Activated effector memory CD4-positive, alpha-beta T cell treated with anti-CD3 and anti-CD28 coated beads, Interleukin-2, amount 50 U/mL, for 16 hours (primary cell): ENCODE results near the gene VPS4A.
A peak's percentile ranks its signal among the peaks of the same experiment; 100 is the strongest.
"Not testable (repeated sequence)": the region's sequence is repeated elsewhere in the genome, so short reads cannot be mapped to it uniquely, and the experiment has no call there.

Experiments
- DNase-seq: peaks from one replicate; pipeline ENCODE4 v3.0.0-alpha.2; 2020

The VPS4A gene

DNA sequence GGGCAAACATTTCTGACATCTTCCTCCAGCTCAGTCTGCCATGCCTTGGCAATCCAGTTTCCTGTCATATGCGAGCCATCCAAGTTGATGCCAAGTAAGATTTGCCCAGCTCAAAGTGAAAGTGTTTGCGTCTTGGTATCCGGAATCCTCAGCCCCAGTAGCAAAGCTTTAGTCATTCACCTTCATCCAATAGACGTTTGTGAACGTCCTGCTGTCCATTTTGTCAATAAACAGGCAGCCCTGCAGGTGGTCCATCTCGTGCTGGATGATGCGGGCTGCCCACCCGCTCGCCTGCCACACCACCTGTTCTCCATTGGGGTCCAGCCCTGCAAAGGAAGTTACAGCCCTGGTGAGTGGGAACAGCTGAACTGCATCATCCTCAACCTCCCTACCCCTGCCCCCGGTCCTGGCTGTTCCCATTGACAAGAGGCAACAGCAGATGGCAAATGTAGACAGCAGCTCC, 17.7 kb downstream of the VPS4A start:
- DNase-seq: peak; percentile 61

DNA sequence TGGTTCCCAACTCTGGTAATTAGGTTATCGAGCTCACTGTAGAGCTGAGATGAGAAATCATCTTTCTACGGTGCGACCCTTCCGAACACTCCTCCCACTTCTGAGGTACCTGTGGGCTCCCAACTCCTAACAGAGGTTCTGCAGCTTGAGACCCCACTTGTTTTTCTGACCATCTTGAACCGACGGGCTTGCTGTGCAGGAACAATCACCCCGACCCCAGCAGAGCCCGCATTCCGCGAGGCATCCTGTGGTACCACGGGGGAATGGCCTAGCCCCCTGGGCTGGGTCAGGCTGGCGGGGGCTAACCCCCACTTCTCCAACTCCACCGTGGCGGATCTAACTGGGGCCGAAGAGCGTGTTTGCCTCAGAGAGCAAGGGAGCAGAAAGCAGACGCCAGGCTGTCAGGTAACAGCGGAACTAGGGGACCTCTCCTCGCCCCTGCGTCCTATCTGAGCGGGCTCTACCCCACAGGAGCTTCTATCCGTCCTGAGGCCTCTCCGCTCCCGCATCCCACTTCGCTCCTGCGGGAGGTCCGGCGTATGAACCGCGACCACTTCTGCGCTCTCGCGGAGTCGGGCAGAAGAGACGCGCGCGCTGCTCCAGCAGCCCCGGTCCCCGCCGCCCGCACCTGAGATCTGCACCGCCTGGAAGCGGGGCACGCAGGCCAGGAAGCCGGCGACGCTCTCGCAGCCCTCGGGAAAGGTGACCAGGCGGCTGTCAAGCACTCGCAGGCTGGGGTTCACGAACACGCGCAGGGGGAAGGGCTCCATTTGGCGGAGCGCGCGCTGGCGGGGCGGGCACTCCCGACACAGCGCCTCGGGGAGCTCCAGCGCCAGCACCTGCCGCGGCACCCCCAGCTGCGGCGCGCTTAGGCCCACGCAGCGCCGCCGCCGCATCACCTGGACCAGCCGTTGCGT, 18.5 kb downstream of the VPS4A start:
- peak; percentile 65 for DNase-seq

DNA sequence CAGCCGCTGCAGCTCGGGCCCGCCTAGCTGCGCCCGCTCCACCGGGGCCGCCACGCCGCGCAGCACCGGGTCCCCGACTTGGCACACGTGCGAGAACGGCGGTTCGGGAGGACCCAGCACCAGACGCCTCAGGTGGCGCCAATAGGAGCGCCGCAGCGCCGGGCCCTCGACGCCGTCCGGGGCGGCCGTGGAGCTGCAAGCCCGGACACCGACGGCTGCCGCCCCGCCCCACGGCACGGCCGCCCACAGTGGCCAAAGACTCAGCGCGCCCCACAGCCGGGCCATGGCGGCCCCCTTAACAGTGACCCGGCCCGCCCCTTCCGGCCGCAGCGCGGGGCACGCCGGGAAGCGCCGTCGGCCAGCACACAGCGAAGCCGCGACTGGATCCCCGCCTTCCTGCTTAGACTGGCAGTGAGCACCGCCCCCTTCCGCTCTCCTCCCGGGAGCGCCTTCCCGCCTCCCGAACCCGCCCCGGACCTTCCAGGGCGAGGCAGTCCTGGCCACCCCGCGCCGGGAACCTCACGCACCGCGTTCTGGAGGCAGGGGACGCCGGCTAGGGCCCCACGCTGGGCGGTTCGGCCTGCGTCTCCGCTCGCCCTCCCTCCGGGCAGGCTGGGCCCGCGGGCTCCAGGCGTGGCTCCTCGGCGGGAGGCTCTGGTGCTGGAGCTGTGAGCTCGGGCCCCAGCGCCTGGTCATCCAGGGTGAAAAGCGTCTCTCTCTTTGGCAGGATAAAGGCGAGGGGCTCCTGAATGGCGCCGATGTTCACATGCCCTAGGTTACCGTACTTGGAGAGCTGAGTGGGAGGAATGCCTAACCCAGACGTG, 19.3 kb downstream of the VPS4A start, which contains the start of gene PDF:
TSS of gene PDF (minus strand) at position 303 of the 824 bp plus-strand sequence. CDS start at position 285, 18 bp downstream.
- DNase-seq: peak; percentile 96

DNA sequence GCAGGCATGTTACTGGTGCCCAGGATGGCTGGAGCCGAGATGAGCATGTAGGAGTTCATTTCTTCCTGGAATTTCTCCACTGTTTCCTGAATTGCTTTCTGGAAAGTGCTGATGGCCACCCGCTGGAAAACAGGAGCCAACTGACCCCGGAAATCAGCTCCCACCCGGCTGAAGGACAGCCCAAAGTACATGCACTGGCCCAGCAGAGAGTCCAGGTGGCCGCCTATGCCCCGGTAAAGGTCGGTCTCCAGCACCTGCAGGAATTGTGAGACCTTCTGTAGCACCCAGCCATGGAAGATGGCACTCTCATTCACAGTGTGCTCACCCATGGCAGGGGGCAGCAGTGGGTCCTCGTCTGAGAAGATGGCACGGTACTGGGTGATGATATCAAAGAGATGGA, 23.5 kb downstream of the VPS4A start:
- no peak for DNase-seq

DNA sequence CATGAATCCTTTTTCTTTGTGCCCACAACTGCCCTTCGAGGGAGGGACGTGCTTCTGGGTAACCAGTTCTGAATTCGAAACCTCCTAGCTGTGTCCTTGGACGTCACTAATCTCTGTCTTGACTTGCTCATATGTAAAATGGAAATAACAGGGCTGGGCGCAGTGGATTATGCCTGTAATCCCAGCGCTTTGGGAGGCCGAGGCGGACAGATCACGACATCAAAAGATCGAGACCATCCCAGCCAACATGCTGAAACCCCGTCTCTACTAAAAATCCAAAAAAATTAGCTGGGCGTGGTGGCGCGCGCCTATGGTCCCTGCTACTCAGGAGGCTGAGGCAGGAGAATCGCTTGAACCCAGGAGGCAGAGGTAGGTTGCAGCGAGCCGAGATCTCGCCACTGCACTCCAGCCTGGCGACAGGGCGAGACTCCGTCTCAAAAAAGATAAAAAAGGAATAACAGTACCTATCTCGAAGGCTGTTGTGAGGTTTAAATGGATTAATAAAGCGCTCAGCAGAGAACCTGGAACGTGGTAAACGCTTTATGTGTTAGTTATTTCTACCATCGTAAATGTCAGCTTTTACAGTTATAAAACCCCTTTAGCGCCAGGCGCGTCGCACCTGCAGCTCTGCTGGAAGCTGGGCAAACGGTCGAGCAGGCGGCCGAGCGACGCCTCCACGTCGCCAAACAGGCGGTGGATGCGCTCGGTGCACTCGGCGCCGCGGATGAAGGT, 27.6 kb downstream of the VPS4A start:
- no peak for DNase-seq

DNA sequence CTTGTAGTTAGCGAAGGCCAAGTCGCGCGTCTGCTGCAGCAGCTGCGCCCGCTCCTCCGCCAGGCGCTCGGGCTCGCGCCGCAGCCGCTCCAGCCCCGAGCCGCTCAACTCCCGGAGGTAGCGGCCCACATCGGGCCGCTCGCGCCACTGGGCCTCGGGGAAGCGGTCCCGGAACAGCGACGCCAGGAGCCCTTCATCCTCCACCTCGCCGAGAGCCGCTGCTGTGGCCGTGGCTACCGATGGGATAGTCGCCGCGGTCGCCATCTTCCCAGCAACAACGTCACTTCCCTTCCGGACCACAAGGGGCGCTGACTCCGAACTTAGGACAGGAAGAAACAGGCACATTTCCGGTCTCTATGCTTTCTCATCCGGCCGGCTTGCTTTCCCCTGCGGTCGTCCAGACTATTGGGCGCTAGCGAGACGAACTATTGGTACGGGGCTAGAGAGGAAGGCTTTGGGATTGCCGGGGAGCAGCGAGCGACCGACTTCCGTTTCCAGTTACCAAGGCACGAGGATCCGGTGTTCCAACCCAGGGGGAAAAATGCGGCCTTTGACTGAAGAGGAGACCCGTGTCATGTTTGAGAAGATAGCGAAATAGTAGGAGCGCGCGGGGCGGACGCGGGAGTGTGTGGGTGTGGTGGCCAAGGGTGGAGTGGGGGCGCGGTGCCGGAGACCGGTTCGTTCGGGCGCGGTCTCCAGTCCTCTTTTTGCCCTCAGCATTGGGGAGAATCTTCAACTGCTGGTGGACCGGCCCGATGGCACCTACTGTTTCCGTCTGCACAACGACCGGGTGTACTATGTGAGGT, 28.3 kb downstream of the VPS4A start, which contains the start of the genes COG8 and NIP7:
TSS of gene COG8 (minus strand) at position 276 of the 806 bp plus-strand sequence. CDS start at position 264, 12 bp downstream.
TSS of gene NIP7 (plus strand) at position 484 of the 806 bp plus-strand sequence. CDS start at position 542, 58 bp downstream.
- DNase-seq: peak; percentile 96

GRCh38 chr16:69340095-69340644, 29.0 kb downstream of the VPS4A start:
- peak; percentile 74 for DNase-seq

- DNase-seq: no peak
Observed at GRCh38 chr16:69344171-69344570, 33.0 kb downstream of the VPS4A start.

GRCh38 chr16:69345923-69346322, 34.8 kb downstream of the VPS4A start:
- no peak for DNase-seq

DNA sequence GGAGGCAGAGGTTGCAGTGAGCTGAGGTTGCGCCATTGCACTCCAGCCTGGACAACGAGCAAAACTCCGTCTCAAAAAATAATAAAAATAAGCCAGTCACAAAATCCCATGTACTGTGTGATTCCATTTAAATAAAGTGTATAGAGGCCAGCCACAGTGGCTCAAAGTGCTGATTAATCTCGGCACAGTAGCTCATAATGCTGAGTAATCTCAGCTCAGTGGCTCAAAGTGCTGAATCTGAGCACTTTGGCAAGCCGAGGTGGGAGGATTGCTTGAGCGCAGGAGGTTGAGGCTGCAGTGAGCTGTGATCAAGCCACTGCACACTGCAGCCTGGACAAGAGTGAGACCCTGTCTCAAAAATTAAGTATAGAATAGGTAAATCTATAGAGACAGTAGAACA, 35.5 kb downstream of the VPS4A start:
- no peak for DNase-seq

DNA sequence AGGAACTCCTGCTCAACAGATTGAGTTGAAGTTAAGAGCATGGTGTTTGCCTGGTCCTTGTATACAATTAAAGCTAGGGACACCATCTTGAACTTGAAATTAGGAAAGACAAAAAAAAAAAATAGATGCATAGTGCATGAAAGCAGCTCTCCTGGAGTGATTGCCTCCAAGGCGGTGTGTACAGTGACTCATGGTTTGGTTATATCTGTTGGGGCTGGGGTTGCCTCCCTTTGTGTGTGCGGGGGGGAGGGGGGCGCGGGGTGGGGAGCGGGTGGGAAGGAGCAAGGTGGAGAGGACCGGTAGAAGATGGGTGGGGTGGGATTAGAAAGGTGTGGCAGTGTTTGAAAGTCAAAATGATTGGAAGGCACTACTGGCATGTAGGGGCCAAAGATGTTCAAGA, 37.1 kb downstream of the VPS4A start:
- DNase-seq: no peak

- DNase-seq: no peak
Observed at GRCh38 chr16:69349536-69349935, 38.4 kb downstream of the VPS4A start.

DNA sequence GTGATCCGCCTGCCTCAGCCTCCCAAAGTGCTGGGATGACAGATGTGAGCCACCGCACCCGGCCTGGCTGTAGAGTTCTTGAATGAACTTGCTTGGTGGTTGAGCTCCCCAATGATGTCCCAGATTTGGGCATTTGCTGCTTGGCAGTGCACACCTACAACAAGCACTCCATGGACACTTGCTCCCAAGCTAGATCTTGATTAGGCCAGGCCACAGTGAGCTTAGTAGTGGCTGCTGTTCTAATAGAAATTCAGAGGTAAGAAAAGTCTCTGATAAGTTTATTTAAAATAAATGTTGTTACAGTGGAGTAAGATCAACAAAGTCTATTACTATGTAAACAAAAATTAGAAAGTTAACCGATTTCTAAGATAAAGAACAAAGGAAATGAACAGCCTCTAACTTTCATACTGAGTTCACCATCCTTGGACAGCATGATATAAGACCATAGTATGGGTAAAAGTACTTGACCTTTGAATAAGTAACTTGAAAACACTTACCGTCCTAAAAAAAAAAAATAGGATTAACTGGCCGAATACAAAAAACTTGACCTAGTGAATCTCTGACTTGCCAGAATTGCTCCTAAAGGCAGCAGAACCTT, 39.5 kb downstream of the VPS4A start:
- DNase-seq: no peak

DNA sequence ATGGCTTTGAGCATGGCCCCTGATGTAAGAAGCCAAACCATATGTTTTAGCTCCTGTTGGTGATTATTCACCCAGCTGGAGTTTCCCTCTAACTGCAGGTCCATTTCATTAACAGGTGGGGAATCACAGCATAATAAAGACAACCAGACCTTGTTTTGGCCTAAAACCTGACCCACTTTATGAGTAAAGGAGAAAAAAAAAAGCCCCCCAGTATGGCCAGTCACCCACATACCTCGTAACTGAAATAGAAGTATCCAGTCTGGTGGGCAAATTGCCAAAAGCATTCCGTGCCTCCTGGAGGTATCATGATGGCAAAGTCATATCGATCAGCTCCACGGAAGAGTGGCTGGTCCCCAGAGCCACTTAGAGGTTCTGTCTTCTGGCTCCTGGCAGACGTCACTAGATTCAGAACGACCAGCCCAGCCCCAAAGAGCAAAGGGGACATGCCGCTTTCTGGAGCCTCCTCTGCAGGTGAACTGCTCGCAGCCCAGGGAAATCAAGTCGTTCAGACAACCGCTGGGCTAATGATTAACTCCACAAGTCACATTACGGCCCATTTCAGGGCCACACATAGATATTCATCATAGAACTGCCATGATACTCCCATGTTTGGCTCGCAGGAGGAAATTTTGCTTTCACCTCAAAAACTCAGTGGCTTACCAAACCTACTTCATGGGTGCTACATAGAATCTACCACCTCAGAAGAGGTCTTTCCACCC, 40.3 kb downstream of the VPS4A start, which contains the start of gene TMED6:
TSS of gene TMED6 (minus strand) at position 478 of the 719 bp plus-strand sequence. CDS start at position 445, 33 bp downstream.
- no peak for DNase-seq

- not testable (repeated sequence) for DNase-seq
Observed at GRCh38 chr16:69360070-69360469, 48.9 kb downstream of the VPS4A start.

DNA sequence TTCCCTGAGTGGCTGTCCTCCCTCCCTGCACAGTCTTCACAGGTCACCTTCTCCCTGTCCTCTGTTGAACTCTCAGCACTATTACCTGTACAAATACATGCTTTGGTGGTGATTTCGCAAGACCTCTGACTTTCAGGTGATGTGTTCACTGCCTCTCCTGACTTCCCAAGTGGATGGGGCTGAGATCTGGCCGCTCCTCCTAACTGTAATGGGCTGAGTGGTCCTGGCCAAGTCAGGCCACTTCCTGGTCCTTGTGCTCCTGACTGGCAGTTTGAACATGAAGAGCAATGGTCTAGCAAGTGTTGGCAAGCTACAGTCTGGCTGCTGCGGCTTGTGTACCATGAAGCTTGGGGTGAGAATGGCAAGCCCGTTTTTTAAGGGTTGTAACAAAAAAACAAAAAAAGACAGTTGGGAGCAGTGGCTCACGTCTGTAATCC, 52.1 kb downstream of the VPS4A start:
- DNase-seq: no peak

GRCh38 chr16:69364088-69364487, 52.9 kb downstream of the VPS4A start:
- DNase-seq: no peak

- no peak for DNase-seq
Observed at GRCh38 chr16:69365901-69366300, 54.8 kb downstream of the VPS4A start.

DNA sequence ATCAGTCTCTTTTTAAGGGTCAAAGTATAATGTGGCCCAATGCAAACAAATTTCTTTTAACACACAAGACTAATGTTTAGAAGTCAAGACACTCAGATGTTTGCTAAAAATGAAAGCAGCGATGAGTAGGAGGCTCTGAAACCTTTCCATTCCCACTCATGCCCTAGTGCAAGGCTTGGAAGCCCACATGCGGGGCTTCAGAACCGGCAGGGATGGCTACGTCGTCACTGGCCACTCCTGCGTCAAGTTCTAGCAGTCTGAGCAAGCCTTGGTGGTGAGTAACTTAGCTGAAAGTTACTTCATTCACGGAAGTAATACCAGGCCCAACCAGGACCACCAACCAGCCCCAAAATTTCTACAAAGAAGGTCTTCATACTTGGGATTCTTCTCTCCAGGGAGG, 55.3 kb downstream of the VPS4A start:
- no peak for DNase-seq

GRCh38 chr16:69367980-69368379, 56.8 kb downstream of the VPS4A start:
- DNase-seq: no peak
